ENCODE data around the gene FJX1. TPM values are rescaled to one million over a fixed set of nuclear protein-coding genes. Genes with fewer than 3 reads are reported as not detected.

Gene FJX1
- total and polyA plus RNA-seq, 2 donors from 2014 or later: 4.2 to 7.9 TPM

DNA sequence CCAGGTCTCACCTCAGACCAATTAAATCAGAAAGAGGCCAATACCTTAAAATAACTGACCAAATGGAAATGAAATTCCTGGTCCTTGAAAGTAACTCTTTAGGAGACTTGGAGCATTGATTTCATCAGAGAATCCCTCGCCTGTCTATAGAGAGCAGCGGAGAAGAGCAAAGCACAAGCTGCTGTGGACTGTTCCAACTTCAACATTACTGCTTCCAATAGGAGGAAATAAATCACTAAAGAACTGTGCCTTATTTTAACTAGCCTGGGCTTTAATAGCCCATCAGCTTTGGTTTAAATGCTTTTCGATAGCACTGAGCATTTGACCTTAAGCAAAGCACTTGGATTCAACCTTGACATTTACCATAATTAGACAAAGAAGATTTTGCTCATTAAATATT, 32.0 kb upstream of the FJX1 start:
- intact Hi-C loops (cut with DNase I): no loop called here
- TF ChIP-seq, protein P1, sequence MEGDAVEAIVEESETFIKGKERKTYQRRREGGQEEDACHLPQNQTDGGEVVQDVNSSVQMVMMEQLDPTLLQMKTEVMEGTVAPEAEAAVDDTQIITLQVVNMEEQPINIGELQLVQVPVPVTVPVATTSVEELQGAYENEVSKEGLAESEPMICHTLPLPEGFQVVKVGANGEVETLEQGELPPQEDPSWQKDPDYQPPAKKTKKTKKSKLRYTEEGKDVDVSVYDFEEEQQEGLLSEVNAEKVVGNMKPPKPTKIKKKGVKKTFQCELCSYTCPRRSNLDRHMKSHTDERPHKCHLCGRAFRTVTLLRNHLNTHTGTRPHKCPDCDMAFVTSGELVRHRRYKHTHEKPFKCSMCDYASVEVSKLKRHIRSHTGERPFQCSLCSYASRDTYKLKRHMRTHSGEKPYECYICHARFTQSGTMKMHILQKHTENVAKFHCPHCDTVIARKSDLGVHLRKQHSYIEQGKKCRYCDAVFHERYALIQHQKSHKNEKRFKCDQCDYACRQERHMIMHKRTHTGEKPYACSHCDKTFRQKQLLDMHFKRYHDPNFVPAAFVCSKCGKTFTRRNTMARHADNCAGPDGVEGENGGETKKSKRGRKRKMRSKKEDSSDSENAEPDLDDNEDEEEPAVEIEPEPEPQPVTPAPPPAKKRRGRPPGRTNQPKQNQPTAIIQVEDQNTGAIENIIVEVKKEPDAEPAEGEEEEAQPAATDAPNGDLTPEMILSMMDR (IDR thresholded peaks at IDR 0.05; ENCODE audit: borderline replicate concordance, extremely low read depth, insufficient read depth): no peak

GRCh38 chr11:35587972-35588371, 30.3 kb upstream of the FJX1 start:
- H3K9me3 ChIP-seq (ENCODE audit: control insufficient read depth in 2 of 3, insufficient read depth in 1 of 3, low read length in 3 of 3): no peaks in the 10 kb centered on the region
- intact Hi-C loops (cut with DNase I): no loop called here
- TF ChIP-seq, protein P1 (IDR thresholded peaks at IDR 0.05; ENCODE audit: borderline replicate concordance, extremely low read depth, insufficient read depth): no peak
- H3K4me3 ChIP-seq (ENCODE audit: low read length in 3 of 3): no peak overlapping the region
- no peaks in the 10 kb centered on the region for H3K27me3 ChIP-seq (ENCODE audit: control insufficient read depth, insufficient read depth, low read length)
- H3K36me3 ChIP-seq (ENCODE audit: control insufficient read depth in 2 of 3, insufficient read depth in 3 of 3, low read length in 3 of 3): no peaks in the 10 kb centered on the region
- no peaks in the 10 kb centered on the region for H3K4me1 ChIP-seq (ENCODE audit: control insufficient read depth in 2 of 3, insufficient read depth in 2 of 3, low read depth in 1 of 3, low read length in 3 of 3)
- H3K27ac ChIP-seq (ENCODE audit: low read depth in 2 of 2, low read length in 2 of 2): no peak overlapping the region
- no peak for FAIRE-seq
- DNase-seq: no peak
- H3K9ac ChIP-seq (ENCODE audit: low read length in 3 of 3): no peak overlapping the region

More for the DNA sequence above, 32.0 kb upstream of the FJX1 start:
- H3K9ac ChIP-seq (ENCODE audit: low read length in 3 of 3): no peak overlapping the region
- no peaks in the 10 kb centered on the region for H3K27me3 ChIP-seq (ENCODE audit: control insufficient read depth, insufficient read depth, low read length)
- H3K4me1 ChIP-seq (ENCODE audit: control insufficient read depth in 2 of 3, insufficient read depth in 2 of 3, low read depth in 1 of 3, low read length in 3 of 3): no peaks in the 10 kb centered on the region
- DNase-seq (peak in 1 of 5 donors; percentile 29), FAIRE-seq (no peak)
- no peaks in the 10 kb centered on the region for H3K9me3 ChIP-seq (ENCODE audit: control insufficient read depth in 2 of 3, insufficient read depth in 1 of 3, low read length in 3 of 3)
- H3K27ac ChIP-seq (ENCODE audit: low read depth in 2 of 2, low read length in 2 of 2): no peak overlapping the region
- H3K36me3 ChIP-seq (ENCODE audit: control insufficient read depth in 2 of 3, insufficient read depth in 3 of 3, low read length in 3 of 3): no peaks in the 10 kb centered on the region
- H3K4me3 ChIP-seq (ENCODE audit: low read length in 3 of 3): no peak overlapping the region

DNA sequence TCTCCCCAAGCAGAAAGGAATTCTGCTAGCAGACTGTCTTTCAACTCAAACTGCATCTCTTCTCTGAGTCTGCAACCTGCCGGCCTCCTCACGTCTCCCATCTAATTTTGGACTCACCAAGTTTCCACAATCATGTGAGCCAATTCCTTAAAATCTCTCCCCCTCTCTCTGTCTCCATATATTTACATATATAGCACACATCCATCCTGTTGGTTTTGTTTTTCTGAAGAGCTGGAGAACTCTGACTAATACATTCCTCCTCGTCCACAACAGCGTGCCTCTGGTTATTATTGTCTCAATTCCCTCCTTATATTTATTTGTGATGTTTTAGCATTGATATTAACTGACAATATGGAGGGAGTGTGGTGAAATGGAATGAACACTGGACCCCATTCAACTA, 29.6 kb upstream of the FJX1 start:
- H3K27ac ChIP-seq (ENCODE audit: low read depth in 2 of 2, low read length in 2 of 2): no peak overlapping the region
- H3K4me3 ChIP-seq (ENCODE audit: low read length in 3 of 3): no peak overlapping the region
- H3K27me3 ChIP-seq (ENCODE audit: control insufficient read depth, insufficient read depth, low read length): no peaks in the 10 kb centered on the region
- intact Hi-C loops (cut with DNase I): no loop called here
- no peaks in the 10 kb centered on the region for H3K9me3 ChIP-seq (ENCODE audit: control insufficient read depth in 2 of 3, insufficient read depth in 1 of 3, low read length in 3 of 3)
- no peak for DNase-seq
- H3K36me3 ChIP-seq (ENCODE audit: control insufficient read depth in 2 of 3, insufficient read depth in 3 of 3, low read length in 3 of 3): no peaks in the 10 kb centered on the region
- FAIRE-seq: no peak
- no peak overlapping the region for H3K9ac ChIP-seq (ENCODE audit: low read length in 3 of 3)
- H3K4me1 ChIP-seq (ENCODE audit: control insufficient read depth in 2 of 3, insufficient read depth in 2 of 3, low read depth in 1 of 3, low read length in 3 of 3): no peaks in the 10 kb centered on the region
- TF ChIP-seq, protein P1 (IDR thresholded peaks at IDR 0.05; ENCODE audit: borderline replicate concordance, extremely low read depth, insufficient read depth): no peak

DNA sequence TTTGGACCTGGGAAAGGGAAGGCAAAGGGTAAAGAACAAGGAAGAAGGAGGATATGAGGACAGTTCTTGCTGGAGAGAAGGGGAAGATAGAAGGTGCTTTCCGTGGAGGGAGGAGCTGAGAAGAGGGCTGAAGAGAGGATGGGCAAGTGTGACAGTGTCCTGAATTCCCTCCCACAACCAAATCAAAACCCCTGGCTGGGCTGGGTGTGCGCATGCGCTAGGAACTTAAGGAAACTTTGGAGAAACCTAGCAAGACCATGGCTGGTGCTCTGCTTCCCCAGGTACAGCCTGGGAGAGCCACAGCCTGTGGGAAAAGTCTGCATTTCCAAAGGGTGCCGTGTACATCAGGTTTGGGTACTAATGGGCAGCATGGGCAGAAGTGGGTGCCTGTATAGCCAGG, 29.0 kb upstream of the FJX1 start:
- Histone ChIP-seq H3K27ac (ENCODE audit: low read depth in 2 of 2, low read length in 2 of 2) (no peak overlapping the region), H3K9me3 (ENCODE audit: control insufficient read depth in 2 of 3, insufficient read depth in 1 of 3, low read length in 3 of 3) (no peaks in the 10 kb centered on the region), H3K4me1 (ENCODE audit: control insufficient read depth in 2 of 3, insufficient read depth in 2 of 3, low read depth in 1 of 3, low read length in 3 of 3) (no peaks in the 10 kb centered on the region), H3K9ac (ENCODE audit: low read length in 3 of 3) (no peak overlapping the region), H3K36me3 (ENCODE audit: control insufficient read depth in 2 of 3, insufficient read depth in 3 of 3, low read length in 3 of 3) (no peaks in the 10 kb centered on the region), H3K27me3 (ENCODE audit: control insufficient read depth, insufficient read depth, low read length) (no peaks in the 10 kb centered on the region), H3K4me3 (ENCODE audit: low read length in 3 of 3) (no peak overlapping the region)
- DNase-seq (no peak), FAIRE-seq (no peak)
- TF ChIP-seq, protein P1 (IDR thresholded peaks at IDR 0.05; ENCODE audit: borderline replicate concordance, extremely low read depth, insufficient read depth): no peak
- intact Hi-C loops (cut with DNase I): no loop called here
